Right lobe of liver (tissue), 4 donors: Measurements from ENCODE around the gene TSBP1.

ENCODE experiments used
- CTCF ChIP-seq, 4 donors: fragments of 200-600 bp in 3 of 4; fragments of 450-650 bp in 1 of 4; IDR thresholded peaks; one replicate each; pipeline versions ENCODE4 v1.5.1 to v1.8.0; 2016 to 2022; ENCODE audit warnings: antibody characterized with exemption in 4 of 4, mild to moderate bottlenecking in 2 of 4
- POLR2A ChIP-seq: fragments of 450-650 bp; IDR thresholded peaks from one replicate; pipeline ENCODE4 v1.6.1; 2017; ENCODE audit warnings: antibody characterized with exemption, mild to moderate bottlenecking
- donor health status: DM: no; HTN: no; CAD: no.
- donor health status: DM: no; HTN: no; CAD: no.
- donor health status: DM: no; HTN: yes; CAD: no.

- TF ChIP-seq CTCF (IDR thresholded peaks at IDR 0.05), result no peak
- no peak for TF ChIP-seq POLR2A
Measured at GRCh38 chr6:32249262-32249661, 122.4 kb downstream of the TSBP1 start.
